B cell (primary cell): ENCODE data around the gene CRYGB. TPM values are rescaled to one million over a fixed set of nuclear protein-coding genes. Genes with fewer than 3 reads are reported as not detected.

Experiments
- ATAC-seq: fragments of 200-7000 bp; cut with Tn5 transposase; one replicate; pipeline ENCODE4 v1.10.0; 2021; ENCODE audit warnings: low read depth, mild to moderate bottlenecking, moderate number of reproducible peaks, moderate library complexity
- CTCF ChIA-PET: fragments of 350-600 bp; sonication (Branson Sonifier 250); formaldehyde crosslinking; loops from one replicate; lab custom pipeline; 2021; ENCODE audit warnings: antibody characterized with exemption, inconsistent platforms; lab: Charles Lee
- POLR2A ChIA-PET: fragments of 350-600 bp; sonication (Branson Sonifier 250); formaldehyde crosslinking; loops from one replicate; lab custom pipeline; 2021; ENCODE audit warnings: antibody characterized with exemption; lab: Charles Lee
- DNase-seq: peaks from one replicate; pipeline ENCODE4 v3.0.0; 2013
- H2AFZ ChIP-seq: 2 replicates; pipeline ENCODE4 v1.6.1; 2012; ENCODE audit warnings: mild to moderate bottlenecking, low read depth, low read length; ENCODE audit not compliant: insufficient read depth, poor library complexity, severe bottlenecking
- H3K27ac ChIP-seq, 2 donors: 1 replicate in 1 of 2; 2 replicates in 1 of 2; pipeline ENCODE4 v1.5.1; 2012 to 2013; ENCODE audit warnings: low read length in 2 of 2, mild to moderate bottlenecking in 2 of 2, moderate library complexity in 1 of 2
- H3K27me3 ChIP-seq, 4 experiments: fragments of 200-600 bp in 1 of 4; sonication (generic) in 1 of 4; replicated peaks in 1 of 4; 1 replicate in 2 of 4; 2 replicates in 2 of 4; pipeline versions ENCODE4 v1.6.1 to v1.7.0; 2013 to 2016; ENCODE audit warnings: low read length in 3 of 4, mild to moderate bottlenecking in 2 of 4, mixed read lengths in 1 of 4, moderate library complexity in 1 of 4; ENCODE audit not compliant: insufficient read depth in 4 of 4, control insufficient read depth in 3 of 4; ENCODE audit errors: control extremely low read depth in 1 of 4
- H3K36me3 ChIP-seq, 2 experiments: replicated peaks in 1 of 2; 1 replicate in 1 of 2; 2 replicates in 1 of 2; pipeline versions ENCODE4 v1.6.1 to v1.7.1; 2013; ENCODE audit warnings: low read length in 1 of 2; ENCODE audit not compliant: insufficient read depth in 2 of 2, control insufficient read depth in 1 of 2; ENCODE audit errors: control extremely low read depth in 1 of 2, extremely low read depth in 1 of 2
- H3K4me1 ChIP-seq, 2 donors: fragments of 200-600 bp in 1 of 2; sonication (generic) in 1 of 2; 1 replicate in 1 of 2; 2 replicates in 1 of 2; pipeline versions ENCODE4 v1.5.1 to v1.6.1; 2013 to 2017; ENCODE audit warnings: low read length in 2 of 2; ENCODE audit not compliant: control insufficient read depth in 2 of 2, insufficient read depth in 2 of 2
- H3K4me2 ChIP-seq: replicated peaks from 2 replicates; pipeline ENCODE3; 2012; ENCODE audit warnings: mild to moderate bottlenecking, low read depth, low read length; ENCODE audit not compliant: poor library complexity, severe bottlenecking
- H3K4me3 ChIP-seq, 5 experiments: fragments of 200-600 bp in 1 of 5; sonication (generic) in 1 of 5; 1 replicate in 3 of 5; 2 replicates in 2 of 5; pipeline versions ENCODE4 v1.5.1 to v1.7.0; 2011 to 2016; ENCODE audit warnings: low read length in 4 of 5, mild to moderate bottlenecking in 4 of 5, low read depth in 2 of 5, control low read depth in 1 of 5, moderate library complexity in 1 of 5; ENCODE audit not compliant: insufficient read depth in 1 of 5; ENCODE audit errors: control extremely low read depth in 1 of 5, extremely low read depth in 1 of 5
- H3K79me2 ChIP-seq: fragments of 200-600 bp; sonication (generic); one replicate; pipeline ENCODE4 v1.6.0; 2016; ENCODE audit warnings: low read length; ENCODE audit not compliant: control insufficient read depth, insufficient read depth
- H3K9ac ChIP-seq: fragments of 200-600 bp; sonication (generic); 2 replicates; pipeline ENCODE4 v1.6.1; 2017; ENCODE audit warnings: mild to moderate bottlenecking, low read length, moderate library complexity
- H3K9me3 ChIP-seq, 3 donors: one replicate each; pipeline versions ENCODE4 v1.6.1 to v1.7.1; 2013; ENCODE audit warnings: low read length in 2 of 3; ENCODE audit not compliant: control insufficient read depth in 2 of 3, insufficient read depth in 1 of 3; ENCODE audit errors: control extremely low read depth in 1 of 3
- H4K20me1 ChIP-seq: 2 replicates; pipeline ENCODE4 v1.6.0; 2012; ENCODE audit warnings: mild to moderate bottlenecking, low read length; ENCODE audit not compliant: insufficient read depth, control insufficient read depth, poor library complexity, severe bottlenecking
- H3K27ac Mint-ChIP-seq: one replicate; pipeline ENCODE4 v1.8.0; 2021; ENCODE audit warnings: mixed read lengths
- H3K27me3 Mint-ChIP-seq: one replicate; pipeline ENCODE4 v1.8.0; 2021; ENCODE audit warnings: mixed read lengths
- H3K4me1 Mint-ChIP-seq: one replicate; pipeline ENCODE4 v1.8.0; 2021; ENCODE audit warnings: mixed read lengths
- H3K4me3 Mint-ChIP-seq: one replicate; pipeline ENCODE4 v1.8.0; 2021; ENCODE audit warnings: mixed read lengths
- H3K9me3 Mint-ChIP-seq: one replicate; pipeline ENCODE4 v1.8.0; 2022; ENCODE audit warnings: mixed read lengths; ENCODE audit not compliant: insufficient read depth
- EZH2 ChIP-seq: IDR thresholded peaks from 2 replicates; pipeline ENCODE4 v1.6.1; 2012; ENCODE audit warnings: borderline replicate concordance, low read depth, mild to moderate bottlenecking, moderate library complexity, low read length; ENCODE audit not compliant: insufficient read depth, poor library complexity, severe bottlenecking
- WGBS: methylation state at CpG from one replicate; pipeline ENCODE4 v1.1.5; 2013; ENCODE audit warnings: missing lambda C conversion rate; ENCODE audit not compliant: insufficient coverage; 5-methylcytosine and 5-hydroxymethylcytosine counted together
- intact Hi-C: fragments of 100-400 bp; cut with micrococcal nuclease; formaldehyde crosslinking; loops from one replicate; pipeline ENCODE4 v1.10.0; 2022
- polyA plus RNA-seq: library from polyadenylated mRNA; depleted of rRNA; stranded (reverse); fragments of >200 nt; gene quantifications from 2 replicates; pipeline ENCODE4 v1.2.3, GENCODE V29; 2012
- total RNA-seq, 2 donors: library from RNA; stranded (reverse); fragments of 120-200 nt in 1 of 2; gene quantifications; 1 replicate in 1 of 2; 2 replicates in 1 of 2; pipeline versions ENCODE4 v1.2.3 to v1.2.4, GENCODE V29; 2013 to 2022
- TF ChIP-seq, protein P1 (sequence below): fragments of 200-600 bp; IDR thresholded peaks from one replicate; pipeline ENCODE4 v1.8.0; 2022; ENCODE audit warnings: antibody characterized with exemption, mild to moderate bottlenecking

The CRYGB gene
- total and polyA plus RNA-seq, 2 donors (not counting 1 experiment from before 2014, with no cell fraction given) = not detected

GRCh38 chr2:208192611-208193236, 46.8 kb upstream of the CRYGB start:
- H3K9me3 Mint-ChIP-seq = no peaks in the 10 kb centered on the region
- peaks cover 8% of the 10 kb centered on the region for H3K27me3 Mint-ChIP-seq
- no peak overlapping the region for H3K4me2 ChIP-seq
- ChIA-PET CTCF (no interaction called here), POLR2A (no interaction called here)
- no peak overlapping the region for H3K27ac Mint-ChIP-seq
- no peak overlapping the region for H3K9ac ChIP-seq
- no peak for ATAC-seq
- no peak overlapping the region for H3K27ac ChIP-seq
- no peaks in the 10 kb centered on the region for H3K4me1 Mint-ChIP-seq
- no peak overlapping the region for H3K4me3 Mint-ChIP-seq
- no peak for DNase-seq
- no peak overlapping the region for H3K4me3 ChIP-seq
- no peaks in the 10 kb centered on the region for H3K9me3 ChIP-seq
- intact Hi-C loops = no loop called here
- TF ChIP-seq, protein P1, sequence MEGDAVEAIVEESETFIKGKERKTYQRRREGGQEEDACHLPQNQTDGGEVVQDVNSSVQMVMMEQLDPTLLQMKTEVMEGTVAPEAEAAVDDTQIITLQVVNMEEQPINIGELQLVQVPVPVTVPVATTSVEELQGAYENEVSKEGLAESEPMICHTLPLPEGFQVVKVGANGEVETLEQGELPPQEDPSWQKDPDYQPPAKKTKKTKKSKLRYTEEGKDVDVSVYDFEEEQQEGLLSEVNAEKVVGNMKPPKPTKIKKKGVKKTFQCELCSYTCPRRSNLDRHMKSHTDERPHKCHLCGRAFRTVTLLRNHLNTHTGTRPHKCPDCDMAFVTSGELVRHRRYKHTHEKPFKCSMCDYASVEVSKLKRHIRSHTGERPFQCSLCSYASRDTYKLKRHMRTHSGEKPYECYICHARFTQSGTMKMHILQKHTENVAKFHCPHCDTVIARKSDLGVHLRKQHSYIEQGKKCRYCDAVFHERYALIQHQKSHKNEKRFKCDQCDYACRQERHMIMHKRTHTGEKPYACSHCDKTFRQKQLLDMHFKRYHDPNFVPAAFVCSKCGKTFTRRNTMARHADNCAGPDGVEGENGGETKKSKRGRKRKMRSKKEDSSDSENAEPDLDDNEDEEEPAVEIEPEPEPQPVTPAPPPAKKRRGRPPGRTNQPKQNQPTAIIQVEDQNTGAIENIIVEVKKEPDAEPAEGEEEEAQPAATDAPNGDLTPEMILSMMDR = no peak
- TF ChIP-seq EZH2 = no peak
- 60% methylated on average over 1 of the region's 8 CpGs for WGBS
- no peaks in the 10 kb centered on the region for H3K79me2 ChIP-seq
- no peaks in the 10 kb centered on the region for H4K20me1 ChIP-seq
- no peaks in the 10 kb centered on the region for H3K36me3 ChIP-seq
- no peaks in the 10 kb centered on the region for H3K27me3 ChIP-seq
- no peak overlapping the region for H2AFZ ChIP-seq
- no peaks in the 10 kb centered on the region for H3K4me1 ChIP-seq

DNA sequence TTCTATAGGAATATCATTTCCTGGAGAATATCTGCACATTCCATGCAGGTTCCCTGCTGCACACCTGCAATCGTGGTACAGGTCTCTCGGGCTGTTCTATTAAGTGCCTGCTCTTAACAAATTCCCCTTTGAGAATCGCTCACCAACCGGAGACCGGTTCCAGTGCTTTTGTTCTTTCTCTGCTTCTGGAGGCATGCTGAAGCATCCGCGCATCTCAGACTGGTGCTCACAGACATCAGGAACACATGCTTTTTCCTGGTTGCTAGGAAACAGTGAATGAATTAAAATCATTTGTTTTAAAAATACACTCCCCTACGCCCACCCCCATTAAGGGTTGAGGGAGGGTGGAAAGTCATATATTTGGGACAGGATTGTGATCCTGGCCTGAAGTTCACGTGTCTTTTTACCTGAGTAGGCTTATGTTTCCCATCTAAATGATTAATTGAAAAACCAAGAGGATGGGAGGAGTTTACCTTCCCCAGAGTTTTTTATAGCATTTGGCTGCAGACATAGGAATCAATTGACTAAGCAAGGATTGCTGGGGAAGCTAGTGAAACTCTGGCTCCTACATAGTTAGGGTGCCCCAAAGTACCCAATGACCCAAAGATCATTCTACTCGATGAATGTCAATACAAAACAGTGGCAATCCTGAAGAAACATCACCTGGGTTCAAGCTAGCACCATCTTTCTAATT, 44.0 kb upstream of the CRYGB start, which contains the start of gene C2orf80:
Gene C2orf80, minus strand, starts transcription at position 221 of the 694 bp plus-strand sequence. CDS start 3,044 bp downstream, outside the sequence.
- Histone ChIP-seq H3K9ac (no peak within 1 kb of the TSS), H4K20me1 (no peaks in the 10 kb centered on the region), H3K27ac (no peak within 1 kb of the TSS), H3K4me2 (no peak within 1 kb of the TSS), H3K4me3 (no peak within 1 kb of the TSS), H3K79me2 (no peaks in the 10 kb centered on the region), H3K27me3 (no peaks in the 10 kb centered on the region), H3K9me3 (no peaks in the 10 kb centered on the region), H3K36me3 (no peaks in the 10 kb centered on the region), H3K4me1 (no peaks in the 10 kb centered on the region), H2AFZ (no peak within 1 kb of the TSS)
- Mint-ChIP-seq H3K4me1 (no peaks in the 10 kb centered on the region), H3K4me3 (no peak within 1 kb of the TSS), H3K27ac (no peak within 1 kb of the TSS), H3K27me3 (peaks cover 9% of the 10 kb centered on the region), H3K9me3 (no peaks in the 10 kb centered on the region)
- ATAC-seq = no peak
- TF ChIP-seq, protein P1 = no peak
- no peak for TF ChIP-seq EZH2
- ChIA-PET POLR2A (no interaction called here), CTCF (interaction anchor here (0.6 to 2.3 kb wide), 2 partner anchors 14 to 63 kb away, joined by 3 to 12 read pairs; no protein-coding TSS in a partner anchor)
- no peak for DNase-seq
- WGBS = 100% methylated on average over 7 of the region's 10 CpGs
- intact Hi-C loops = no loop called here
